SHP77 (cell line): Measurements from ENCODE around the gene AKAP17A.
"Not testable (repeated sequence)": the region's sequence is repeated elsewhere in the genome, so short reads cannot be mapped to it uniquely, and the experiment has no call there.

Source experiments
- DNase-seq, 2 experiments: peaks; one replicate each; lab custom pipeline; 2025; lab: John Stamatoyannopoulos, UW

AKAP17A gene

DNA sequence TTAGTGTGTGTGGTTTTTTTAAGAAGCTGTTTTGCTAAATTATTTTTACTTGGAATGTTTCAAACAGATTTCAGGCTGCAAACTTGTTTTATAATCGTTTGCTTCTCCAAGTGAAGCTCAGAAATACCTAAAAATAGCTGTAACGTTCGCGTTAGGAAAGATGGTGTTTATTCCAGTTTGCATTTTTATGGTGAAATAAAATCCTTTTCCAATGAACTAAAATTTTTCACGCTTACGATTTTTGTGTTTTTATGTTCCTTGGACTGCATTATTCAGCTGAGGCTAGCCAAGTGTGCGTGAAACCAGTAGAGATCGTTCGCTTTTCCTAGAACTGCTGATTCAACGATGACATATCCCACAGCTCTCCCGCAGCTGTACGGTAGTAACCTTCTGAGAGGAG is 10.9 kb downstream of the AKAP17A start:
- no peak for DNase-seq

DNA sequence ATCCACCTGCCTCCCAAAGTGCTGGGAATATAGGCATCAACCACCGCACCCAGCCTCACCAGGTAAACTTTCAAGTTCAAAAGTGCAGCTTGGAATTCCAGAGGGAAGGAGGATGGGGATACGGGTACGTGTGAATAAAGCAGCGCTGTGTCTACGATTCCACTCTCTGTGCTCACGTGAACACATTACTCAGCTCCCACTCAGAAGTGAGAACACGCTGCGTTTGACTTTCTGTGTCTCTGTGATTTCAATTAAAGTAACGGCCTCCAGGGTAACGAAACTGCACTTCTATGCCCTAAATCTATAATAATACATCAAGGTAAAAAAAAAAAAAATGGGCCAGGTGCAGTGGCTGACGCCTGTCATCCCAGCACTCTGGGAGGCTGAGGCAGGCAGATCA is 15.1 kb downstream of the AKAP17A start:
- no peak for DNase-seq

DNA sequence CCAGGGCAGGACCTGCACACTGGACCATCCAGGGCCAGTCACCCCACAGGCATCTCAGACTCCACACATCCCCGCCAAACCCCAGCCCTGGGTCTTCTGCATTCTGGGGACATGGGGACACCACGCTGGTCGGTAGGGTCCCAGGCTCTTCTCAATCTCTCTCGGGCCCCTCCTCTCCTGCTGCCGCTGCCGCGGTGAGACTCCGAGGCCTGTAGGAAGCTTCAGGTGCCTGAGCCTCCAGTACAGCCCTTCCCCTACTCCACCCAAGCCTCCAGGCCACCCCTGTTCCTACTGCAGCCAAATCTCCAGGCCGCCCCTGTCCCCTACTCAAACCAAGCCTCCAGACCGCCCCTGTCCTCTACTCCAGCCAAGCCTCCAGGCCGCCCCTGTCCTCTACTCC is 17.9 kb downstream of the AKAP17A start:
- DNase-seq: no peak

DNA sequence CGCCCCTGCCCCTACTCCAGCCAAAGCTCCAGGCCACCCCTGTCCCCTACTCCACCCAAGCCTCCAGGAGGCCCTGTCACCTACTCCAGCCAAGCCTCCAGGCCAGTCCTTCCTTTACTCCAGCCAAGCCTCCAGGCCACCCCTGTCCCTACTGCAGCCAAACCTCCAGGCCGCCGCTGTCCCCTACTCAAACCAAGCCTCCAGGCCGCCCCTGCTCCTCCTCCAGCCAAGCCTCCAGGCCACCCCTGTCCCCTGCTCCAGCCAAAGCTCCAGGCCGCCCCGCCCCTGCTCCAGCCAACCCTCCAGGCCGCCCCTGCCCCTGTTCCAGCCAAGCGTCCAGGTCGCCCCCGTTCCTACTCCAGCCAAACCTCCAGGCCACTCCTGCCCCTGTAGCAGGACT is 18.4 kb downstream of the AKAP17A start:
- DNase-seq: no peak

DNA sequence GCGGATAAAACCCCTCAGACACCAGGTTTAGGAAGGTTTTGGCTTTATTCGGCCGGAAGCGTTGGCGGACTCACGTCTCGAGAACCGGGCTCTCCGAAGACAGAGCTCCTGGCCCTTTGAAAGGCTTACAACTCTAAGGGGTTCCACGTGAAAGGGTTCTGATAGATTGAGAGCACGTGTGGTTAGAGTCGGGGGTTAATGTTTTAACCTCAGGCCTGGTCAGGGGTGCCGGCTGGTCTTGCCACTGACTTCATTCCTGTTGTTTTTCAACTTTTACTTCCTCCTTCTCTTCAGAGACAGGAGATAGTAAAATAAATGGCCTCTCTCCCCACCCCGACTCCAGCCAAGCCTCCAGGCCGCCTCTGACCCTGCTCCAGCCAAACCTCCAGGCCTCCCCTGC is 18.8 kb downstream of the AKAP17A start:
- no peak for DNase-seq

DNA sequence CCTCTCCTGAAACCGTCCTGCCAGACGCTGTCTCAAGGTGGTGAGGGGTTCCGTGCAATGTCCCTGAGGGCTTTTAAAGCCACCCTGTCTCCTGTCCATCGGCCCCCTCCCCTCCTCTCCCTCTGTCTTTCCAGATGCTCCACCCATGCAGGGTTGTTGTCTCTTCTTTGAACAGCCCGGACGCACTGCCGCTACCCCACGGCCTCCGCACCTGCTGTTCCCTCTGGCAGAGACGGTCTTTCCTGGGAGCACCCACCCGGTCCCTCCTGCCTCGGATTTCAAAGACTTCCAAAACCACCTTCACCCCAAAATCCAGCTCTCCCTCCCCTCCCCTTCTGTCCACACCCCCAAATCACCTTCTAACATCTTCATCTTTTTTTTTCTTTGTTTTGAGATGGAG is 19.3 kb downstream of the AKAP17A start:
- DNase-seq: no peak

DNA sequence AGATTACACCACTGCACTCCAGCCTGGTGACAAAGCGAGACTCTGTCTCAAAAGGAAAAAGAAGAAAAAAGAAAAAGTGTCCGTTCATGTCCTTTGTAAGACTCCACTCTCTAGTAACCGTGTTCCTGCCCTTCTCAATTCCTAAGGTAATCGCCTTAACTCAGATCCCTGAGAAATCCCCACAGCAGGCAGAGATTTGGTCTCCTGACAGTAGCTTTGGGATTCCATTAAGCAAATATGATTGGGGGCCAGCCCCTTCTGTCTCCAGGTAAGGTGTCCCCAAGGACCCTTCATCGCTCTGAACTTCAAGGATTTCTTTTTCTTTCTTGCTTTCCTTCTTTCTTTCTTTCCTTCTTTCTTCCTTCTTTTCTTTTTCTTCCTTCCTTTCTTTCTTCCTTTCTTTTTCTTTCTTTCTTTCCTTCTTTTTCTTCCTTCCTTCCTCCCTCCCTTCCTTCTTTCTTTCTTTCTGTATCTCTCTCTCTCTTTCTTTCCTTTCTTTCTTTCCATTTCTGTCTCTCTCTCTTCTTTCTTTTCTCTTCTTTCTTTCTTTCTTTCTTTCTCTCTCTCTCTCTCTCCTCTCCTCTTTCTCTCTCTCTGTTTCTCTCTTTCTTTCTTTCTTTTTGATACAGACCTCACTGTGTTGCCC is 21.4 kb downstream of the AKAP17A start:
- no peak for DNase-seq

DNA sequence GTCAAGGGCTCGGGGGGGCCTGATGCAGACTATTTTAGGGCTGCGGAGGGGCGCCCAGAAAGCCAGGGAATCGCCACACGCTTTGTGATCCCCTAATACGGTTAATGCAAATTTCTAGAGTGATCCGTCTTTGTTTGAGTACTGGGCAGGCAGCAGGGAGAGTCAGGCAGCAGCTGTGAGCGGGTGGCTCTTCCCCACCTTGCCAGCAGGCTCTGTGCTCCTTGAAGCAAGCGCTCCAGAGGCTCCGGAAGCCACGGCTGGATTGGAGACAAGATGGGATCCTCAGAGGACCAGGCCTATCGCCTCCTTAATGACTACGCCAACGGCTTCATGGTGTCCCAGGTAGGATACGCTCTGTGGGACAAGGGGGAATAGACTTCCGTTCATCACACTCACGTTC is 23.5 kb downstream of the AKAP17A start, which contains the start of gene ASMT:
Gene ASMT (plus strand): TSS at position 133 of the 400 bp plus-strand sequence. CDS start 141 bp downstream, at position 274.
- no peak for DNase-seq

DNA sequence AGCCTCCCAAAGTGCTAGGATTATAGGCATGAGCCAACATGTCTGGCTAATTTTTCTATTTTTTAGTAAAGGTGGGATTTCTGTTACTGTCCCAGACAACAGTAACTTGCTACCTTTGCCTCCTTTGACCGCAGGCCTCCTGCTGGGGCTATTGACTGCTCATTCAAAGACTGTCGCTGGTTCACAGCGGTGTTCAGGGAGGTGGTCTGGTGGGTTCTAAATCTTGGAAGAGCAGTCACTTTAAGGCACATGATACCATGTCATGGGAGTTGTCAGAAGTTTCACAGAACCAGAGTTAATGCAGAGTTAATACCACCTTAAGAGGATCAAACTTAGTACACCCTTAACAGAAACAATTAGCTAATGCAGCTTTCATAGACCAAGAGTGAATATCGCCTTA is 27.3 kb downstream of the AKAP17A start:
- no peak for DNase-seq

DNA sequence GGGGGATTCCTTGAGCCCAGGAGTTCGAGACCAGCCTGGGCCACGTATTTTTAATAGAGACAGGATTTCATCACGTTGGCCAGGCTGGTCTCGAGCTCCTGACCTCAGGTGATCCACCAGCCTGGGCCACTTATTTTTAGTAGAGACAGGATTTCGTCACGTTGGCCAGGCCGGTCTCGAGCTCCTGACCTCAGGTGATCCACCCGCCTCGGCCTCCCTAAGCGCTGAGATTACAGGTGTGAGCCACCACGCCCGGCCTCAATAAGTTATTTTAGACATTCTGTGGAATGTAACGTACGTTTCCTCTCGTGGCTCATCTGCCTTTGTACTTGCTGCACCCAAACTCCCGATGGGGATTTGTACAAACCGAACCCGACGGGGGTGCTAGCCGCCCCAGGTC is 32.3 kb downstream of the AKAP17A start:
- no peak for DNase-seq

DNA sequence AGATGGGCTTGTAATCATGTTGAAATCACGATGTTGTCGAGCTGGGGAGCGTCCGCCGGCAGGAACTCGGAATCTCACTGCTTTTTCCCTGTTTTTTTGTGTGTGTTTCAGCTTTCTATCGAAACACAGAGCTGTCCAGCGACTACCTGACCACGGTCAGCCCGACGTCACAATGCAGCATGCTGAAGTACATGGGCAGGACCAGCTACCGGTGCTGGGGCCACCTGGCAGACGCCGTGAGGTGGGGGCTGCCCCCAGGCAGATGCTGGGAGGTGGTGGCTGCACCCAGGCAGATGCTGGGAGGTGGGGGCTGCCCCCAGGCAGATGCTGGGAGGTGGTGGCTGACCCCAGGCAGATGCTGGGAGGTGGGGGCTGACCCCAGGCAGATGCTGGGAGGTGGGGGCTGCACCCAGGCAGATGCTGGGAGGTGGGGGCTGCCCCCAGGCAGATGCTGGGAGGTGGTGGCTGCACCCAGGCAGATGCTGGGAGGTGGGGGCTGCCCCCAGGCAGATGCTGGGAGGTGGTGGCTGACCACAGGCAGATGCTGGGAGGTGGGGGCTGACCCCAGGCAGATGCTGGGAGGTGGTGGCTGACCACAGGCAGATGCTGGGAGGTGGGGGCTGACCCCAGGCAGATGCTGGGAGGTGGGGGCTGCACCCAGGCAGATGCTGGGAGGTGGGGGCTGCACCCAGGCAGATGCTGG is 32.9 kb downstream of the AKAP17A start:
- not testable (repeated sequence) for DNase-seq

DNA sequence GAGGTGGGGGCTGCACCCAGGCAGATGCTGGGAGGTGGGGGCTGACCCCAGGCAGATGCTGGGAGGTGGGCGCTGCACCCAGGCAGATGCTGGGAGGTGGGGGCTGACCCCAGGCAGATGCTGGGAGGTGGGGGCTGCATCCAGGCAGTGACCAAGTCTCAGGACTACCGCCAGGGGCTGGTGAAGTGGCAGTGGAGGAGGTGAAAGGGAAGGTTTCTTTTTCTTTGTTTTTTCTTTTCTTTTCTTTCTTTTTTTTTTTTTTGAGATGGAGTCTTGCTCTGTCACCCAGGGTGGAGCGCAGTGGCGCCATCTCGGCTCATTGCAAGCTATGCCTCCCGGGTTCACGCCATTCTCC is 33.4 kb downstream of the AKAP17A start:
- DNase-seq: not testable (repeated sequence)

DNA sequence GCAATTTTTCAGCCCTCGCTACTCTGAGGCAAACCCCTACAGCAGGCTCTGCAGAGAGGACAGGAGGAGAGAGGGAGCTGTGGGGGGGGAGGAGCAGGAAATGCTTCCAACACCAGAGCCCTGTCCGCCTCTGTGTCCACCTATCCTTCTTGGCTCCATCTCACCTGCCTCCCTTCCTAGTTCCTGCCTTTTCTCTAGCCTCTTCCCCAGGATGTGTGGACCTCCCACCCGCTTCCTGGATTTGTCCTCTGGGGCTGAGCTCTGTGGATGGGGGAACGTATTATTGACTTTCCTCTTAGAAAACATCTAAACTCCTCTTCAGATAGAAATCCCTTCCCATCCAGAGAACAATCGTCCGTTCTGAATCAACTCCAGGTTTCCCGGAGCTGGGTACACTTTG is 37.8 kb downstream of the AKAP17A start:
- DNase-seq: no peak

DNA sequence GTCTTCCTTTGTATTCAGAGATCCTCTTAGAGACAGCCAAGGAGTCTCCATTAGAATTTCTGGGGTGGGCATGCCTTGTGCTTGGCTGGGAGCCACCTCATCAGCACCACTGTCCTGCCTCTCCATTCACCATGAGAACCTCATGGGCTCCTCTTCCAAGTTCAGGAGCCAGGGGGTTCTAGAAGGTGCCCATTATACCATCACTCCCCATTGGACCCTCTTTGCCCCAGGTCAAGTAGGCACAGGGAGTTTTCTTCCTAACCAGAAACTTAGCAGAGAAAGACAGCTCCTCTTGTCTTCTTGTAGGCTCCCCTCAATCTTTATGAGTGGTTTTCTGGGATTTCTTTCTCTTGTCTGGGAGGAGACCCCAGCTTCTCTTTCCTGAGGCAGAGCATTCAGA is 54.6 kb downstream of the AKAP17A start:
- no peak for DNase-seq

DNA sequence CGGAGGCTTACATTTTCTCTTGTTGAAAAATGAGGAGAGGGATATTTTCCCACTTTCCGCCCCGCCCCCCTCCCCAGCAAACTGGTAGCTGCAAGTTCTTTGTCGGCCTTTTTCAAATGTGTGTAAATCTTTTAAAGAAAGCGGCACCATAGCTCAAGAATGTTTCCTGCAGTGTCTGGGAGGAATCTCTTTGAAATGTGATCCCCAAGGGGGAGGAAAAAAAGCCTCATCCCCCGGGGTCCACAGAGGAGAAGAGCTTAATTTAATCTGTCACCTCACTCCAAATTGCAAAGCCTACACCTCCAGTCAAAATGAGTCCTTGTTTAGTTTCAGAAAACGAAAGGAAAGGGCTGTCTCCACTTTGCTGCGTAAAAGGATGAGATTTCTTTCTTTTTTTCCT is 58.2 kb downstream of the AKAP17A start:
- no peak for DNase-seq
